GM12878 (cell line): ENCODE measurements around the gene NCOA6.

Source experiments
- CHD4 ChIP-seq: fragments of 200-600 bp; sonication (generic); IDR thresholded peaks from 2 replicates; pipeline ENCODE4 v1.6.1; 2016; ENCODE audit warnings: mild to moderate bottlenecking
- CTCF ChIP-seq, 3 experiments: IDR thresholded peaks in 2 of 3; conservative IDR thresholded peaks in 1 of 3; 2 replicates each; pipeline ENCODE4 v1.5.1; 2011; ENCODE audit warnings: low read depth in 3 of 3, low read length in 3 of 3, mild to moderate bottlenecking in 3 of 3, control low read depth in 2 of 3, moderate library complexity in 2 of 3, inconsistent platforms in 1 of 3, mixed read lengths in 1 of 3; ENCODE audit not compliant: control insufficient read depth in 2 of 3, insufficient read depth in 1 of 3; ENCODE audit errors: extremely low read depth in 1 of 3
- MAX ChIP-seq: IDR thresholded peaks from 2 replicates; pipeline ENCODE4 v1.6.1; 2012; ENCODE audit warnings: low read depth, low read length, improper control_type of control experiment
- NR2C1 ChIP-seq: fragments of 450-650 bp; IDR thresholded peaks from 2 replicates; pipeline ENCODE4 v1.6.1; 2017; ENCODE audit warnings: antibody characterized with exemption, mild to moderate bottlenecking, moderate library complexity
- PAX8 ChIP-seq: fragments of 450-650 bp; IDR thresholded peaks from 2 replicates; pipeline ENCODE4 v1.6.1; 2017; ENCODE audit warnings: mild to moderate bottlenecking, moderate library complexity
- RFX5 ChIP-seq: IDR thresholded peaks from 2 replicates; pipeline ENCODE4 v1.6.1; 2011; ENCODE audit warnings: low read depth, low read length, improper control_type of control experiment
- SMC3 ChIP-seq: IDR thresholded peaks from 2 replicates; pipeline ENCODE4 v1.6.1; 2011; ENCODE audit warnings: low read length, improper control_type of control experiment, borderline replicate concordance
- TCF12 ChIP-seq: IDR thresholded peaks from 2 replicates; pipeline ENCODE4 v1.6.1; 2011; ENCODE audit warnings: low read depth, mild to moderate bottlenecking, low read length
- ZBTB33 ChIP-seq: fragments of 450-650 bp; IDR thresholded peaks from 2 replicates; pipeline ENCODE4 v1.6.1; 2017; ENCODE audit warnings: mild to moderate bottlenecking
- ZBTB40 ChIP-seq: fragments of 450-650 bp; IDR thresholded peaks from 2 replicates; pipeline ENCODE4 v1.6.1; 2016; ENCODE audit warnings: mild to moderate bottlenecking, moderate library complexity, borderline replicate concordance

- TF ChIP-seq MAX (no peak), CTCF (IDR thresholded peaks at IDR 0.05 in 2 of 3, conservative IDR thresholded peaks at IDR 0.05 in 1 of 3; ENCODE audit: control insufficient read depth in 2 of 3, extremely low read depth in 1 of 3, insufficient read depth in 1 of 3, low read depth in 3 of 3, low read length in 3 of 3) (no peak), RFX5 (no peak), PAX8 (no peak), CHD4 (no peak), SMC3 (no peak), ZBTB33 (no peak), TCF12 (no peak), ZBTB40 (no peak), NR2C1 (no peak)
Measured at GRCh38 chr20:34683667-34684066, 141.8 kb downstream of the NCOA6 start.
